ENCODE results near the gene C14orf39. TPM values are rescaled to one million over a fixed set of nuclear protein-coding genes. Genes with fewer than 3 reads are reported as not detected.
"Not testable (repeated sequence)": the region's sequence is repeated elsewhere in the genome, so short reads cannot be mapped to it uniquely, and the experiment has no call there.

The C14orf39 gene
- total RNA-seq, 1 experiment from 2014 or later = 0.08 TPM

GRCh38 chr14:60485057-60485597 is 736 bp downstream of the C14orf39 start:
- Histone ChIP-seq H3K27ac (ENCODE audit: low read length) (no peak overlapping the region), H3K9me3 (ENCODE audit: control insufficient read depth, insufficient read depth, low read depth, low read length) (no peaks in the 10 kb centered on the region), H3K27me3 (ENCODE audit: control insufficient read depth, insufficient read depth, low read length) (no peaks in the 10 kb centered on the region), H3K4me3 (ENCODE audit: low read depth in 2 of 2, low read length in 2 of 2) (peak overlapping the region in 1 of 2 experiments; percentile 22; a peak in 1 of 4 replicates), H3K36me3 (ENCODE audit: control insufficient read depth, insufficient read depth, low read length) (no peaks in the 10 kb centered on the region), H3K4me1 (ENCODE audit: control insufficient read depth, insufficient read depth, low read length) (no peaks in the 10 kb centered on the region)
- no peak for ATAC-seq
- CTCF ChIA-PET = no interaction called here
- TF ChIP-seq, protein P1, sequence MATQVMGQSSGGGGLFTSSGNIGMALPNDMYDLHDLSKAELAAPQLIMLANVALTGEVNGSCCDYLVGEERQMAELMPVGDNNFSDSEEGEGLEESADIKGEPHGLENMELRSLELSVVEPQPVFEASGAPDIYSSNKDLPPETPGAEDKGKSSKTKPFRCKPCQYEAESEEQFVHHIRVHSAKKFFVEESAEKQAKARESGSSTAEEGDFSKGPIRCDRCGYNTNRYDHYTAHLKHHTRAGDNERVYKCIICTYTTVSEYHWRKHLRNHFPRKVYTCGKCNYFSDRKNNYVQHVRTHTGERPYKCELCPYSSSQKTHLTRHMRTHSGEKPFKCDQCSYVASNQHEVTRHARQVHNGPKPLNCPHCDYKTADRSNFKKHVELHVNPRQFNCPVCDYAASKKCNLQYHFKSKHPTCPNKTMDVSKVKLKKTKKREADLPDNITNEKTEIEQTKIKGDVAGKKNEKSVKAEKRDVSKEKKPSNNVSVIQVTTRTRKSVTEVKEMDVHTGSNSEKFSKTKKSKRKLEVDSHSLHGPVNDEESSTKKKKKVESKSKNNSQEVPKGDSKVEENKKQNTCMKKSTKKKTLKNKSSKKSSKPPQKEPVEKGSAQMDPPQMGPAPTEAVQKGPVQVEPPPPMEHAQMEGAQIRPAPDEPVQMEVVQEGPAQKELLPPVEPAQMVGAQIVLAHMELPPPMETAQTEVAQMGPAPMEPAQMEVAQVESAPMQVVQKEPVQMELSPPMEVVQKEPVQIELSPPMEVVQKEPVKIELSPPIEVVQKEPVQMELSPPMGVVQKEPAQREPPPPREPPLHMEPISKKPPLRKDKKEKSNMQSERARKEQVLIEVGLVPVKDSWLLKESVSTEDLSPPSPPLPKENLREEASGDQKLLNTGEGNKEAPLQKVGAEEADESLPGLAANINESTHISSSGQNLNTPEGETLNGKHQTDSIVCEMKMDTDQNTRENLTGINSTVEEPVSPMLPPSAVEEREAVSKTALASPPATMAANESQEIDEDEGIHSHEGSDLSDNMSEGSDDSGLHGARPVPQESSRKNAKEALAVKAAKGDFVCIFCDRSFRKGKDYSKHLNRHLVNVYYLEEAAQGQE (IDR thresholded peaks at IDR 0.05; ENCODE audit: insufficient read depth in 1 of 2, low read depth in 2 of 2, low read length in 1 of 2) = no peak
- no peak for TF ChIP-seq POLR2AphosphoS5 (IDR thresholded peaks at IDR 0.05; ENCODE audit: low read depth, low read length)
- TF ChIP-seq SIN3A (IDR thresholded peaks at IDR 0.05; ENCODE audit: borderline replicate concordance, insufficient read depth, low read depth, low read length) = no peak
- DNase-seq (ENCODE audit: low read depth, low spot score) = no peak
- POLR2A ChIA-PET = no interaction called here
- no TSS peak for BruUV-seq (replicated peaks)
- intact Hi-C loops (cut with micrococcal nuclease; ENCODE audit: unreplicated experiment) (loop anchor here (5.0 kb wide), 1 partner anchor 133 kb away; no protein-coding TSS in a partner anchor), in situ Hi-C loops (cut with HindIII; ENCODE audit: low pct_unique_long_range_greater_than_20kb, low sequenced_read_pairs) (no loop called here)

DNA sequence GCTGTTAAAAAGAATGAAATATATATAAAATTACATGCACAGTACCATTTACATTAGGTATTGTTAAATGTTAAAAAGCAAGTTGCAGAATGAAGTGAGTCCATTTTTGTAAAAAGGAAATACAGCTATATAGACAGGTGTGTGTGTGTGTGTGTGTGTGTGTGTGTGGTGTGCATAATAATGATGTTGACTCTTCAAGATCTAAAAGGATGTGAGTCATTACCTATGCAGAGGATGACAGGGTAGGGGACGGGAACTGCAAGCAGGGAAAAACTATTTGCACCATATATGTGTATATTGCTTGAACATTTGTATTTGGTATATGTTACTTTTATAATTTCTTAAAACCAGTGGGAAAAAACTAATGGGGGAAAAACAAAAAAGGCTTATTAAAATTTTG is 3.1 kb downstream of the C14orf39 start:
- DNase-seq (ENCODE audit: low read depth, low spot score) (peak; percentile 7), ATAC-seq (no peak)
- Histone ChIP-seq H3K27me3 (ENCODE audit: control insufficient read depth, insufficient read depth, low read length) (no peaks in the 10 kb centered on the region), H3K4me1 (ENCODE audit: control insufficient read depth, insufficient read depth, low read length) (no peaks in the 10 kb centered on the region), H3K27ac (ENCODE audit: low read length) (no peak overlapping the region), H3K4me3 (ENCODE audit: low read depth in 2 of 2, low read length in 2 of 2) (no peak overlapping the region), H3K9me3 (ENCODE audit: control insufficient read depth, insufficient read depth, low read depth, low read length) (no peaks in the 10 kb centered on the region), H3K36me3 (ENCODE audit: control insufficient read depth, insufficient read depth, low read length) (no peaks in the 10 kb centered on the region)
- ChIA-PET POLR2A (no interaction called here), CTCF (no interaction called here)
- BruUV-seq (replicated peaks) = no TSS peak
- intact Hi-C loops (cut with micrococcal nuclease; ENCODE audit: unreplicated experiment) = no loop called here
- in situ Hi-C loops (cut with HindIII; ENCODE audit: low pct_unique_long_range_greater_than_20kb, low sequenced_read_pairs) = no loop called here
- no peak for TF ChIP-seq SIN3A (IDR thresholded peaks at IDR 0.05; ENCODE audit: borderline replicate concordance, insufficient read depth, low read depth, low read length)
- TF ChIP-seq, protein P1 (IDR thresholded peaks at IDR 0.05; ENCODE audit: insufficient read depth in 1 of 2, low read depth in 2 of 2, low read length in 1 of 2) = no peak

DNA sequence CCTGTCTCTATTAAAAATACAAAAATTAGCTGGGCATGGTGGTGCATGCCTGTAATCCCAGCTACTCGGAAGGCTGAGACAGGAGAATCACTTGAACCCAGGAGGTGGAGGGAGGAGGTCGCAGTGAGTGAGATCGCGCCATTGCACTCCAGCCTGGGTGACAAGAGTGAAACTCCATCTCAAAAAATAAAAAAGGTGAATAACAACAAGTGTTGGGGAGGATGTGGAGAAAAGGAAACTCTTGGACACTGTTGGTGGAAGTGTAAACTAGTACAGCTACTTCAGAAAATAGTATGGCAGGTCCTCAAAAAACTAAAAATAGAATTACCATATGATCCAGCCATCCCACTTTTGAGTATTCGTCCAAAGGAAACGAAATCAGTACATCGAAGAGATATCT is 5.6 kb downstream of the C14orf39 start:
- in situ Hi-C loops (cut with HindIII; ENCODE audit: low pct_unique_long_range_greater_than_20kb, low sequenced_read_pairs); CTCF ChIA-PET; H3K4me3 ChIP-seq (ENCODE audit: low read depth in 2 of 2, low read length in 2 of 2); BruUV-seq (replicated peaks); H3K9me3 ChIP-seq (ENCODE audit: control insufficient read depth, insufficient read depth, low read depth, low read length); DNase-seq (ENCODE audit: low read depth, low spot score); H3K27ac ChIP-seq (ENCODE audit: low read length); ATAC-seq; H3K36me3 ChIP-seq (ENCODE audit: control insufficient read depth, insufficient read depth, low read length); POLR2A ChIA-PET; intact Hi-C loops (cut with micrococcal nuclease; ENCODE audit: unreplicated experiment); H3K4me1 ChIP-seq (ENCODE audit: control insufficient read depth, insufficient read depth, low read length); H3K27me3 ChIP-seq (ENCODE audit: control insufficient read depth, insufficient read depth, low read length): not testable (repeated sequence)
